HEK293 (cell line): ENCODE measurements around the gene CDK19.

Experiments
- CTCF ChIA-PET: fragments of 350-600 bp; formaldehyde crosslinking; extraction: SDS; loops from one replicate; lab custom pipeline; 2021; ENCODE audit warnings: antibody characterized with exemption; lab: Yijun Ruan, JAX
- POLR2A ChIA-PET: fragments of 300-600 bp; formaldehyde crosslinking; extraction: SDS; loops from one replicate; lab custom pipeline; 2020; ENCODE audit warnings: antibody characterized with exemption, inconsistent platforms; lab: Yijun Ruan, JAX
- H3K27ac ChIP-seq: fragments of 200-500 bp; sonication (Bioruptor generic); 2 replicates; pipeline ENCODE4 v1.5.1; 2014; ENCODE audit warnings: low read depth, low read length, control low read depth, inconsistent platforms; ENCODE audit errors: extremely low read depth
- H3K36me3 ChIP-seq, 2 experiments: fragments of 200-500 bp in 1 of 2; sonication (Bioruptor generic) in 1 of 2; 1 replicate in 1 of 2; 2 replicates in 1 of 2; pipeline ENCODE4 v1.5.1; 2014 to 2017; ENCODE audit warnings: inconsistent platforms in 2 of 2, low read length in 2 of 2; ENCODE audit not compliant: control insufficient read depth in 2 of 2, insufficient read depth in 1 of 2
- H3K4me1 ChIP-seq: fragments of 200-500 bp; sonication (Bioruptor generic); 2 replicates; pipeline ENCODE4 v1.5.1; 2014; ENCODE audit warnings: mild to moderate bottlenecking, low read length, inconsistent platforms; ENCODE audit not compliant: control insufficient read depth, insufficient read depth
- H3K4me3 ChIP-seq: 2 replicates; pipeline ENCODE4 v1.5.1; 2011; ENCODE audit warnings: low read depth, mild to moderate bottlenecking, control low read depth, low read length, moderate library complexity
- H3K9me3 ChIP-seq: fragments of 200-500 bp; sonication (Bioruptor generic); 2 replicates; pipeline ENCODE4 v1.5.1; 2014; ENCODE audit warnings: low read depth, low read length, inconsistent platforms; ENCODE audit not compliant: control insufficient read depth, insufficient read depth
- BCL11B ChIP-seq: fragments of 450-650 bp; formaldehyde crosslinking; IDR thresholded peaks from 2 replicates; pipeline ENCODE4 v1.5.1; 2016; ENCODE audit warnings: low read depth, missing biosample characterization, missing genetic modification characterization
- HIC1 ChIP-seq: fragments of 450-650 bp; formaldehyde crosslinking; IDR thresholded peaks from 2 replicates; pipeline ENCODE4 v1.5.1; 2016; ENCODE audit warnings: missing biosample characterization, missing genetic modification characterization
- PRDM1 ChIP-seq: fragments of 450-650 bp; formaldehyde crosslinking; IDR thresholded peaks from 2 replicates; pipeline ENCODE4; 2016; ENCODE audit warnings: missing biosample characterization, missing genetic modification characterization
- SP2 ChIP-seq: fragments of 450-650 bp; formaldehyde crosslinking; IDR thresholded peaks from 2 replicates; pipeline ENCODE4 v1.5.1; 2016; ENCODE audit warnings: missing biosample characterization, missing genetic modification characterization
- ZBTB17 ChIP-seq: fragments of 450-650 bp; formaldehyde crosslinking; IDR thresholded peaks from 2 replicates; pipeline ENCODE4 v1.5.1; 2016; ENCODE audit warnings: missing biosample characterization, missing genetic modification characterization
- ZBTB20 ChIP-seq: fragments of 450-650 bp; formaldehyde crosslinking; IDR thresholded peaks from 2 replicates; pipeline ENCODE4 v1.5.1; 2016; ENCODE audit warnings: missing biosample characterization, missing genetic modification characterization
- ZBTB21 ChIP-seq: fragments of 450-650 bp; formaldehyde crosslinking; IDR thresholded peaks from 2 replicates; pipeline ENCODE4 v1.5.1; 2017; ENCODE audit warnings: missing biosample characterization, missing genetic modification characterization
- ZEB2 ChIP-seq: fragments of 450-650 bp; formaldehyde crosslinking; IDR thresholded peaks from 2 replicates; pipeline ENCODE4 v1.5.1; 2016; ENCODE audit warnings: missing biosample characterization, missing genetic modification characterization
- ZNF132 ChIP-seq: fragments of 450-650 bp; formaldehyde crosslinking; IDR thresholded peaks from 2 replicates; pipeline ENCODE4 v1.5.1; 2017; ENCODE audit warnings: missing biosample characterization, missing genetic modification characterization, borderline replicate concordance
- ZNF274 ChIP-seq, 2 experiments: fragments of 200-500 bp in 1 of 2; fragments of 450-650 bp in 1 of 2; sonication (Bioruptor generic) in 1 of 2; formaldehyde crosslinking in 1 of 2; IDR thresholded peaks; 2 replicates each; pipeline versions ENCODE4 v1.5.1 to v1.6.1; 2014 to 2016; ENCODE audit warnings: borderline replicate concordance in 1 of 2, inconsistent platforms in 1 of 2, low read length in 1 of 2, missing biosample characterization in 1 of 2, missing genetic modification characterization in 1 of 2
- ZNF394 ChIP-seq: fragments of 450-650 bp; formaldehyde crosslinking; IDR thresholded peaks from 2 replicates; pipeline ENCODE4 v1.5.1; 2016; ENCODE audit warnings: missing biosample characterization, missing genetic modification characterization, mild to moderate bottlenecking, moderate library complexity, borderline replicate concordance
- ZNF473 ChIP-seq: fragments of 450-650 bp; formaldehyde crosslinking; IDR thresholded peaks from 2 replicates; pipeline ENCODE4 v1.5.1; 2017; ENCODE audit warnings: missing biosample characterization, missing genetic modification characterization
- ZNF514 ChIP-seq: fragments of 450-650 bp; formaldehyde crosslinking; IDR thresholded peaks from 2 replicates; pipeline ENCODE4 v1.5.1; 2016; ENCODE audit warnings: missing biosample characterization, missing genetic modification characterization
- ZNF548 ChIP-seq: fragments of 450-650 bp; formaldehyde crosslinking; IDR thresholded peaks from 2 replicates; pipeline ENCODE4 v1.5.1; 2016; ENCODE audit warnings: missing biosample characterization, missing genetic modification characterization
- ZNF777 ChIP-seq: fragments of 450-650 bp; formaldehyde crosslinking; IDR thresholded peaks from 2 replicates; pipeline ENCODE4 v1.5.1; 2017; ENCODE audit warnings: missing biosample characterization, missing genetic modification characterization, borderline replicate concordance
- ZNF791 ChIP-seq: fragments of 450-650 bp; formaldehyde crosslinking; IDR thresholded peaks from 2 replicates; pipeline ENCODE4 v1.5.1; 2016; ENCODE audit warnings: missing biosample characterization, missing genetic modification characterization
- ZNF792 ChIP-seq: fragments of 450-650 bp; formaldehyde crosslinking; IDR thresholded peaks from 2 replicates; pipeline ENCODE4 v1.5.1; 2016; ENCODE audit warnings: missing biosample characterization, missing genetic modification characterization
- TF ChIP-seq, protein P1 (sequence below): fragments of 450-650 bp; formaldehyde crosslinking; IDR thresholded peaks from 2 replicates; pipeline ENCODE4 v1.5.1; 2016; ENCODE audit warnings: missing biosample characterization, missing genetic modification characterization
- TF ChIP-seq, protein P2 (sequence below): fragments of 450-650 bp; formaldehyde crosslinking; IDR thresholded peaks from 2 replicates; pipeline ENCODE4 v1.5.1; 2016; ENCODE audit warnings: missing biosample characterization, missing genetic modification characterization, low read depth
- TF ChIP-seq, protein P3 (sequence below): fragments of 450-650 bp; formaldehyde crosslinking; IDR thresholded peaks from 2 replicates; pipeline ENCODE4 v1.5.1; 2017; ENCODE audit warnings: missing biosample characterization, missing genetic modification characterization
- TF ChIP-seq, protein P4 (sequence below): fragments of 450-650 bp; formaldehyde crosslinking; IDR thresholded peaks from 2 replicates; pipeline ENCODE4 v1.5.1; 2016; ENCODE audit warnings: missing biosample characterization, missing genetic modification characterization
- TF ChIP-seq, protein P5 (sequence below): fragments of 450-650 bp; formaldehyde crosslinking; IDR thresholded peaks from 2 replicates; pipeline ENCODE4 v1.5.1; 2016; ENCODE audit warnings: missing biosample characterization, missing genetic modification characterization

The CDK19 gene

DNA sequence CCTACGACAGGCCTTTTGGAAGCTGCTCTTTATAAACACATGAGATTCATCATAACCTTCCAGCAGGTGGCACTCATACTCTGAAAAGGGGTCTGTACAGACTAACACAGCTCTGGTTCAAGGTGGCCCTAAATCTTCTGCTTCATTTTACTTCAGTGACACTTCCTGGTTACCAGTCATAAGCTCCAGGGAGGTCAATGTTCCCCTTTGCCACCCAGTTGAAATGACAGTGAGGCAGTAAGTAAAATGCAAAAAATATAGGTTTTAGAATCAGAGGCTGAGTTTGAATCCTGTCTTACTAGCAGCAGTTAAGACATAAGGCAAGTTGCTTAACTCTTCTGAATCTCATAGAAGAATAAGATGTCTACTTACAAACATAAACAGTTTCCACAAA, 132.8 kb downstream of the CDK19 start (continued):
- TF ChIP-seq ZNF514 (tag by site-specific recombination): no peak
- no peak for TF ChIP-seq ZNF792 (tag by site-specific recombination)
- no peak; the same call in 1 of the 2 replicates for TF ChIP-seq SP2 (tag by site-specific recombination)
- TF ChIP-seq, protein P1, sequence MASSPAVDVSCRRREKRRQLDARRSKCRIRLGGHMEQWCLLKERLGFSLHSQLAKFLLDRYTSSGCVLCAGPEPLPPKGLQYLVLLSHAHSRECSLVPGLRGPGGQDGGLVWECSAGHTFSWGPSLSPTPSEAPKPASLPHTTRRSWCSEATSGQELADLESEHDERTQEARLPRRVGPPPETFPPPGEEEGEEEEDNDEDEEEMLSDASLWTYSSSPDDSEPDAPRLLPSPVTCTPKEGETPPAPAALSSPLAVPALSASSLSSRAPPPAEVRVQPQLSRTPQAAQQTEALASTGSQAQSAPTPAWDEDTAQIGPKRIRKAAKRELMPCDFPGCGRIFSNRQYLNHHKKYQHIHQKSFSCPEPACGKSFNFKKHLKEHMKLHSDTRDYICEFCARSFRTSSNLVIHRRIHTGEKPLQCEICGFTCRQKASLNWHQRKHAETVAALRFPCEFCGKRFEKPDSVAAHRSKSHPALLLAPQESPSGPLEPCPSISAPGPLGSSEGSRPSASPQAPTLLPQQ: 0 out of 2 replicates have a peak, but pooled peaks have one; percentile 11
- no peak for TF ChIP-seq ZNF777 (tag by site-specific recombination)
- TF ChIP-seq ZEB2 (tag by site-specific recombination): peak; percentile 22
- no peak for TF ChIP-seq ZBTB17 (tag by site-specific recombination)
- no peak for TF ChIP-seq ZNF274 (IDR thresholded peaks at IDR 0.05; ENCODE audit: low read length)
- TF ChIP-seq ZNF274 (tag by site-specific recombination; IDR thresholded peaks at IDR 0.05; ENCODE audit: borderline replicate concordance): no peak
- no peak for TF ChIP-seq PRDM1 (tag by site-specific recombination)

- Histone ChIP-seq H3K36me3 (no peaks in the 10 kb centered on the region), H3K4me3 (no peak overlapping the region), H3K4me1 (no peaks in the 10 kb centered on the region), H3K27ac (no peak overlapping the region), H3K9me3 (no peaks in the 10 kb centered on the region)
- ChIA-PET CTCF (interaction anchor here (0.6 to 7.0 kb wide), 47 partner anchors 8 to 1692 kb away, joined by 3 to 114 read pairs (median 4); partner anchors contain the start of genes AMD1, CDK19 and RPF2), POLR2A (interaction anchor here (1.0 to 3.3 kb wide), 6 partner anchors 132 to 300 kb away, joined by 3 to 34 read pairs (median 10); partner anchors contain the start of genes AMD1, CDK19, GTF3C6 and RPF2)
- TF ChIP-seq ZNF394 (tag by site-specific recombination) (peak; percentile 60; the same call in 1 of the 2 replicates), ZNF791 (tag by site-specific recombination) (no peak), ZBTB20 (tag by site-specific recombination) (no peak), HIC1 (tag by site-specific recombination) (peak; percentile 80), ZNF548 (no peak), ZBTB17 (tag by site-specific recombination) (peak; percentile 51; the same call in 1 of the 2 replicates), ZBTB21 (peak; percentile 87), ZNF473 (tag by site-specific recombination) (no peak), BCL11B (no peak), ZEB2 (tag by site-specific recombination) (peak; percentile 74), ZNF132 (tag by site-specific recombination) (no peak)
- TF ChIP-seq, protein P2, sequence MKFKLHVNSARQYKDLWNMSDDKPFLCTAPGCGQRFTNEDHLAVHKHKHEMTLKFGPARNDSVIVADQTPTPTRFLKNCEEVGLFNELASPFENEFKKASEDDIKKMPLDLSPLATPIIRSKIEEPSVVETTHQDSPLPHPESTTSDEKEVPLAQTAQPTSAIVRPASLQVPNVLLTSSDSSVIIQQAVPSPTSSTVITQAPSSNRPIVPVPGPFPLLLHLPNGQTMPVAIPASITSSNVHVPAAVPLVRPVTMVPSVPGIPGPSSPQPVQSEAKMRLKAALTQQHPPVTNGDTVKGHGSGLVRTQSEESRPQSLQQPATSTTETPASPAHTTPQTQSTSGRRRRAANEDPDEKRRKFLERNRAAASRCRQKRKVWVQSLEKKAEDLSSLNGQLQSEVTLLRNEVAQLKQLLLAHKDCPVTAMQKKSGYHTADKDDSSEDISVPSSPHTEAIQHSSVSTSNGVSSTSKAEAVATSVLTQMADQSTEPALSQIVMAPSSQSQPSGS: peak; percentile 89
- TF ChIP-seq, protein P3, sequence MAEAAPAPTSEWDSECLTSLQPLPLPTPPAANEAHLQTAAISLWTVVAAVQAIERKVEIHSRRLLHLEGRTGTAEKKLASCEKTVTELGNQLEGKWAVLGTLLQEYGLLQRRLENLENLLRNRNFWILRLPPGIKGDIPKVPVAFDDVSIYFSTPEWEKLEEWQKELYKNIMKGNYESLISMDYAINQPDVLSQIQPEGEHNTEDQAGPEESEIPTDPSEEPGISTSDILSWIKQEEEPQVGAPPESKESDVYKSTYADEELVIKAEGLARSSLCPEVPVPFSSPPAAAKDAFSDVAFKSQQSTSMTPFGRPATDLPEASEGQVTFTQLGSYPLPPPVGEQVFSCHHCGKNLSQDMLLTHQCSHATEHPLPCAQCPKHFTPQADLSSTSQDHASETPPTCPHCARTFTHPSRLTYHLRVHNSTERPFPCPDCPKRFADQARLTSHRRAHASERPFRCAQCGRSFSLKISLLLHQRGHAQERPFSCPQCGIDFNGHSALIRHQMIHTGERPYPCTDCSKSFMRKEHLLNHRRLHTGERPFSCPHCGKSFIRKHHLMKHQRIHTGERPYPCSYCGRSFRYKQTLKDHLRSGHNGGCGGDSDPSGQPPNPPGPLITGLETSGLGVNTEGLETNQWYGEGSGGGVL (tag by site-specific recombination): peak; percentile 48; the same call in 1 of the 2 replicates
- TF ChIP-seq, protein P4, sequence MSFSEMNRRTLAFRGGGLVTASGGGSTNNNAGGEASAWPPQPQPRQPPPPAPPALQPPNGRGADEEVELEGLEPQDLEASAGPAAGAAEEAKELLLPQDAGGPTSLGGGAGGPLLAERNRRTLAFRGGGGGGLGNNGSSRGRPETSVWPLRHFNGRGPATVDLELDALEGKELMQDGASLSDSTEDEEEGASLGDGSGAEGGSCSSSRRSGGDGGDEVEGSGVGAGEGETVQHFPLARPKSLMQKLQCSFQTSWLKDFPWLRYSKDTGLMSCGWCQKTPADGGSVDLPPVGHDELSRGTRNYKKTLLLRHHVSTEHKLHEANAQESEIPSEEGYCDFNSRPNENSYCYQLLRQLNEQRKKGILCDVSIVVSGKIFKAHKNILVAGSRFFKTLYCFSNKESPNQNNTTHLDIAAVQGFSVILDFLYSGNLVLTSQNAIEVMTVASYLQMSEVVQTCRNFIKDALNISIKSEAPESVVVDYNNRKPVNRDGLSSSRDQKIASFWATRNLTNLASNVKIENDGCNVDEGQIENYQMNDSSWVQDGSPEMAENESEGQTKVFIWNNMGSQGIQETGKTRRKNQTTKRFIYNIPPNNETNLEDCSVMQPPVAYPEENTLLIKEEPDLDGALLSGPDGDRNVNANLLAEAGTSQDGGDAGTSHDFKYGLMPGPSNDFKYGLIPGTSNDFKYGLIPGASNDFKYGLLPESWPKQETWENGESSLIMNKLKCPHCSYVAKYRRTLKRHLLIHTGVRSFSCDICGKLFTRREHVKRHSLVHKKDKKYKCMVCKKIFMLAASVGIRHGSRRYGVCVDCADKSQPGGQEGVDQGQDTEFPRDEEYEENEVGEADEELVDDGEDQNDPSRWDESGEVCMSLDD (tag by site-specific recombination): no peak
- TF ChIP-seq, protein P5, sequence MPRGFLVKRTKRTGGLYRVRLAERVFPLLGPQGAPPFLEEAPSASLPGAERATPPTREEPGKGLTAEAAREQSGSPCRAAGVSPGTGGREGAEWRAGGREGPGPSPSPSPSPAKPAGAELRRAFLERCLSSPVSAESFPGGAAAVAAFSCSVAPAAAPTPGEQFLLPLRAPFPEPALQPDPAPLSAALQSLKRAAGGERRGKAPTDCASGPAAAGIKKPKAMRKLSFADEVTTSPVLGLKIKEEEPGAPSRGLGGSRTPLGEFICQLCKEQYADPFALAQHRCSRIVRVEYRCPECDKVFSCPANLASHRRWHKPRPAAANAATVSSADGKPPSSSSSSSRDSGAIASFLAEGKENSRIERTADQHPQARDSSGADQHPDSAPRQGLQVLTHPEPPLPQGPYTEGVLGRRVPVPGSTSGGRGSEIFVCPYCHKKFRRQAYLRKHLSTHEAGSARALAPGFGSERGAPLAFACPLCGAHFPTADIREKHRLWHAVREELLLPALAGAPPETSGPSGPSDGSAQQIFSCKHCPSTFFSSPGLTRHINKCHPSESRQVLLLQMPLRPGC (tag by site-specific recombination): peak; percentile 24; the same call in 1 of the 2 replicates
Measured at GRCh38 chr6:110681543-110682459, 133.5 kb downstream of the CDK19 start.
